ENCODE measurements around the gene RANBP9.

Gene RANBP9

GRCh38 chr6:13672904-13673303, 38.7 kb downstream of the RANBP9 start:
- peaks cover 0 to 37% of the 10 kb centered on the region in 2 donors for H3K9me3 ChIP-seq (replicated peaks in 1 of 2; ENCODE audit: control insufficient read depth in 2 of 2, insufficient read depth in 1 of 2, low read depth in 1 of 2, low read length in 2 of 2)
- H2BK15ac ChIP-seq (ENCODE audit: low read length) = no peak overlapping the region
- H3K27ac ChIP-seq (replicated peaks; ENCODE audit: low read length) = no peak overlapping the region
- no peak overlapping the region for H2BK12ac ChIP-seq (ENCODE audit: low read length)
- H3K23ac ChIP-seq (ENCODE audit: low read depth, low read length, poor library complexity) = no peak overlapping the region
- H4K8ac ChIP-seq (ENCODE audit: low read depth, low read length) = no peak overlapping the region
- H3K27me3 ChIP-seq (ENCODE audit: control insufficient read depth in 3 of 3, insufficient read depth in 3 of 3, low read depth in 1 of 3, low read length in 3 of 3) = no peaks in the 10 kb centered on the region
- H2BK120ac ChIP-seq (ENCODE audit: low read depth, low read length) = no peak overlapping the region
- H3K14ac ChIP-seq (ENCODE audit: low read length) = no peak overlapping the region
- no peaks in the 10 kb centered on the region for H3K36me3 ChIP-seq (replicated peaks in 1 of 2; ENCODE audit: control insufficient read depth in 2 of 2, insufficient read depth in 2 of 2, low read length in 2 of 2)
- H3K4me1 ChIP-seq (ENCODE audit: control insufficient read depth in 2 of 2, insufficient read depth in 1 of 2, low read depth in 1 of 2, low read length in 2 of 2) = no peaks in the 10 kb centered on the region
- no peak overlapping the region for H3K18ac ChIP-seq (ENCODE audit: low read length)
- no peak overlapping the region for H3K4me2 ChIP-seq (ENCODE audit: insufficient read depth, low read length, poor library complexity, severe bottlenecking)
- no peak overlapping the region for H2AK5ac ChIP-seq (ENCODE audit: low read depth, low read length)
- DNase-seq (ENCODE audit: low spot score) = no peak
- H2AFZ ChIP-seq (ENCODE audit: low read length) = no peak overlapping the region
- H4K91ac ChIP-seq (ENCODE audit: low read depth, low read length, poor library complexity) = no peak overlapping the region
- H3K9ac ChIP-seq (ENCODE audit: low read depth, low read length, poor library complexity) = no peak overlapping the region
- peaks cover 4% of the 10 kb centered on the region for H3K79me1 ChIP-seq (ENCODE audit: low read depth, low read length)
- H2BK5ac ChIP-seq (ENCODE audit: low read length) = no peak overlapping the region
- H3K4me3 ChIP-seq (ENCODE audit: low read length in 2 of 2) = no peak overlapping the region
- no peak overlapping the region for H3K4ac ChIP-seq (ENCODE audit: low read length)

- no peak overlapping the region for H3K18ac ChIP-seq (ENCODE audit: low read length)
- H3K4me3 ChIP-seq (ENCODE audit: low read length in 2 of 2) = no peak overlapping the region
- H2BK15ac ChIP-seq (ENCODE audit: low read length) = no peak overlapping the region
- peaks cover 4% of the 10 kb centered on the region for H3K79me1 ChIP-seq (ENCODE audit: low read depth, low read length)
- no peak overlapping the region for H3K9ac ChIP-seq (ENCODE audit: low read depth, low read length, poor library complexity)
- H3K36me3 ChIP-seq (replicated peaks in 1 of 2; ENCODE audit: control insufficient read depth in 2 of 2, insufficient read depth in 2 of 2, low read length in 2 of 2) = no peaks in the 10 kb centered on the region
- H3K23ac ChIP-seq (ENCODE audit: low read depth, low read length, poor library complexity) = no peak overlapping the region
- no peak overlapping the region for H4K91ac ChIP-seq (ENCODE audit: low read depth, low read length, poor library complexity)
- no peak overlapping the region for H2BK5ac ChIP-seq (ENCODE audit: low read length)
- H3K9me3 ChIP-seq (replicated peaks in 1 of 2; ENCODE audit: control insufficient read depth in 2 of 2, insufficient read depth in 1 of 2, low read depth in 1 of 2, low read length in 2 of 2) = peaks cover 0 to 32% of the 10 kb centered on the region in 2 donors
- no peak overlapping the region for H3K14ac ChIP-seq (ENCODE audit: low read length)
- H3K27me3 ChIP-seq (ENCODE audit: control insufficient read depth in 3 of 3, insufficient read depth in 3 of 3, low read depth in 1 of 3, low read length in 3 of 3) = no peaks in the 10 kb centered on the region
- DNase-seq (ENCODE audit: low spot score) = no peak
- H4K8ac ChIP-seq (ENCODE audit: low read depth, low read length) = no peak overlapping the region
- H2AFZ ChIP-seq (ENCODE audit: low read length) = no peak overlapping the region
- no peak overlapping the region for H3K27ac ChIP-seq (replicated peaks; ENCODE audit: low read length)
- no peak overlapping the region for H2BK12ac ChIP-seq (ENCODE audit: low read length)
- no CpG with 5 or more reads among the region's 1 CpG for WGBS, 2 donors (ENCODE audit: extremely low coverage in 2 of 2, insufficient read length in 2 of 2, insufficient replicate concordance in 1 of 2)
- no peaks in the 10 kb centered on the region for H3K4me1 ChIP-seq (ENCODE audit: control insufficient read depth in 2 of 2, insufficient read depth in 1 of 2, low read depth in 1 of 2, low read length in 2 of 2)
- no peak overlapping the region for H2BK120ac ChIP-seq (ENCODE audit: low read depth, low read length)
- H3K4ac ChIP-seq (ENCODE audit: low read length) = no peak overlapping the region
- no peak overlapping the region for H2AK5ac ChIP-seq (ENCODE audit: low read depth, low read length)
- H3K4me2 ChIP-seq (ENCODE audit: insufficient read depth, low read length, poor library complexity, severe bottlenecking) = no peak overlapping the region
Observed at GRCh38 chr6:13671548-13672127, 40.0 kb downstream of the RANBP9 start.

- Histone ChIP-seq H2AK5ac (ENCODE audit: low read depth, low read length) (no peak overlapping the region), H2BK15ac (ENCODE audit: low read length) (no peak overlapping the region), H3K4me1 (ENCODE audit: control insufficient read depth in 2 of 2, insufficient read depth in 1 of 2, low read depth in 1 of 2, low read length in 2 of 2) (no peaks in the 10 kb centered on the region), H3K27me3 (ENCODE audit: control insufficient read depth in 3 of 3, insufficient read depth in 3 of 3, low read depth in 1 of 3, low read length in 3 of 3) (no peaks in the 10 kb centered on the region), H4K8ac (ENCODE audit: low read depth, low read length) (no peak overlapping the region), H3K27ac (replicated peaks; ENCODE audit: low read length) (no peak overlapping the region), H3K9ac (ENCODE audit: low read depth, low read length, poor library complexity) (no peak overlapping the region), H3K36me3 (replicated peaks in 1 of 2; ENCODE audit: control insufficient read depth in 2 of 2, insufficient read depth in 2 of 2, low read length in 2 of 2) (no peaks in the 10 kb centered on the region), H3K14ac (ENCODE audit: low read length) (no peak overlapping the region), H3K4ac (ENCODE audit: low read length) (no peak overlapping the region), H3K79me1 (ENCODE audit: low read depth, low read length) (peaks cover 4% of the 10 kb centered on the region), H2BK12ac (ENCODE audit: low read length) (no peak overlapping the region), H2AFZ (ENCODE audit: low read length) (no peak overlapping the region), H2BK5ac (ENCODE audit: low read length) (no peak overlapping the region), H2BK120ac (ENCODE audit: low read depth, low read length) (no peak overlapping the region), H3K23ac (ENCODE audit: low read depth, low read length, poor library complexity) (no peak overlapping the region), H3K9me3 (replicated peaks in 1 of 2; ENCODE audit: control insufficient read depth in 2 of 2, insufficient read depth in 1 of 2, low read depth in 1 of 2, low read length in 2 of 2) (peaks cover 0 to 27% of the 10 kb centered on the region in 2 donors), H3K4me3 (ENCODE audit: low read length in 2 of 2) (no peak overlapping the region), H4K91ac (ENCODE audit: low read depth, low read length, poor library complexity) (no peak overlapping the region), H3K18ac (ENCODE audit: low read length) (no peak overlapping the region), H3K4me2 (ENCODE audit: insufficient read depth, low read length, poor library complexity, severe bottlenecking) (no peak overlapping the region)
- DNase-seq (ENCODE audit: low spot score) = no peak
- no CpG with 5 or more reads among the region's 5 CpGs for whole genome bisulfite sequencing, 2 donors (ENCODE audit: extremely low coverage in 2 of 2, insufficient read length in 2 of 2, insufficient replicate concordance in 1 of 2)
Observed at GRCh38 chr6:13669476-13669875, 42.2 kb downstream of the RANBP9 start.

- no peak overlapping the region for H2BK5ac ChIP-seq (ENCODE audit: low read length)
- no peak overlapping the region for H2AK5ac ChIP-seq (ENCODE audit: low read depth, low read length)
- H3K4me3 ChIP-seq (ENCODE audit: low read length in 2 of 2) = no peak overlapping the region
- no peaks in the 10 kb centered on the region for H3K36me3 ChIP-seq (replicated peaks in 1 of 2; ENCODE audit: control insufficient read depth in 2 of 2, insufficient read depth in 2 of 2, low read length in 2 of 2)
- no peak overlapping the region for H2BK12ac ChIP-seq (ENCODE audit: low read length)
- no peak overlapping the region for H3K9ac ChIP-seq (ENCODE audit: low read depth, low read length, poor library complexity)
- H4K8ac ChIP-seq (ENCODE audit: low read depth, low read length) = no peak overlapping the region
- H3K4ac ChIP-seq (ENCODE audit: low read length) = no peak overlapping the region
- no peak overlapping the region for H4K91ac ChIP-seq (ENCODE audit: low read depth, low read length, poor library complexity)
- H3K9me3 ChIP-seq (replicated peaks in 1 of 2; ENCODE audit: control insufficient read depth in 2 of 2, insufficient read depth in 1 of 2, low read depth in 1 of 2, low read length in 2 of 2) = peaks cover 0 to 32% of the 10 kb centered on the region in 2 donors
- no peak overlapping the region for H3K23ac ChIP-seq (ENCODE audit: low read depth, low read length, poor library complexity)
- no peak overlapping the region for H3K4me2 ChIP-seq (ENCODE audit: insufficient read depth, low read length, poor library complexity, severe bottlenecking)
- no peak overlapping the region for H2AFZ ChIP-seq (ENCODE audit: low read length)
- no peak overlapping the region for H3K18ac ChIP-seq (ENCODE audit: low read length)
- no peaks in the 10 kb centered on the region for H3K27me3 ChIP-seq (ENCODE audit: control insufficient read depth in 3 of 3, insufficient read depth in 3 of 3, low read depth in 1 of 3, low read length in 3 of 3)
- no peak for DNase-seq (ENCODE audit: low spot score)
- no peak overlapping the region for H3K14ac ChIP-seq (ENCODE audit: low read length)
- no CpG with 5 or more reads among the region's 2 CpGs for WGBS, 2 donors (ENCODE audit: extremely low coverage in 2 of 2, insufficient read length in 2 of 2, insufficient replicate concordance in 1 of 2)
- H2BK120ac ChIP-seq (ENCODE audit: low read depth, low read length) = no peak overlapping the region
- no peak overlapping the region for H2BK15ac ChIP-seq (ENCODE audit: low read length)
- H3K79me1 ChIP-seq (ENCODE audit: low read depth, low read length) = peaks cover 4% of the 10 kb centered on the region
- no peaks in the 10 kb centered on the region for H3K4me1 ChIP-seq (ENCODE audit: control insufficient read depth in 2 of 2, insufficient read depth in 1 of 2, low read depth in 1 of 2, low read length in 2 of 2)
- H3K27ac ChIP-seq (replicated peaks; ENCODE audit: low read length) = no peak overlapping the region
Observed at GRCh38 chr6:13668291-13668928, 43.2 kb downstream of the RANBP9 start.

All from neuronal stem cell (in vitro differentiated cells).